HepG2 (cell line): Measurements from ENCODE around the gene SPRN. TPM values are rescaled to one million over a fixed set of nuclear protein-coding genes. Genes with fewer than 3 reads are reported as not detected.

Experiments
- ATAC-seq: fragments of 200-7000 bp; cut with Tn5 transposase; 3 replicates; pipeline ENCODE4 v1.9.1; 2020; ENCODE audit warnings: mild to moderate bottlenecking, moderate library complexity
- BruUV-seq: library from RNA; stranded (reverse); fragments of 400-500 nt; replicated peaks from 2 replicates; lab custom pipeline; 2021; lab: Mats Ljungman, UMichigan
- CTCF ChIA-PET: fragments of 300-600 bp; formaldehyde crosslinking; extraction: SDS; loops from one replicate; lab custom pipeline; 2021; ENCODE audit warnings: low total read pairs, inconsistent platforms, low intra/inter-chr PET ratio; lab: Yijun Ruan, JAX
- POLR2A ChIA-PET: fragments of 350-600 bp; sonication (Branson Sonifier 250); formaldehyde crosslinking; loops from one replicate; lab custom pipeline; 2020; ENCODE audit warnings: antibody characterized with exemption, inconsistent platforms; lab: Yijun Ruan, JAX
- DNase-seq: peaks from one replicate; pipeline ENCODE4 v3.0.0-alpha.2; 2015; ENCODE audit warnings: low spot score
- FAIRE-seq: peaks from 3 replicates; lab custom pipeline; 2011; peaks lifted over from hg19 to GRCh38; lab: Jason Lieb, UNC
- H2AFZ ChIP-seq: one replicate; pipeline ENCODE4 v1.6.1; 2011; ENCODE audit warnings: low read length, inconsistent platforms
- H3K27ac ChIP-seq: fragments of 300-600 bp; 3 replicates; pipeline ENCODE4 v1.8.0; 2011; ENCODE audit warnings: mixed run types, mild to moderate bottlenecking, mixed read lengths, low read length, inconsistent platforms; ENCODE audit not compliant: insufficient read depth; ENCODE audit errors: extremely low read length
- H3K27me3 ChIP-seq, 2 experiments: fragments of 200-600 bp in 1 of 2; 2 replicates in 1 of 2; 3 replicates in 1 of 2; pipeline versions ENCODE4 v1.6.0 to v1.8.0; 2011; ENCODE audit warnings: low read length in 2 of 2, mild to moderate bottlenecking in 2 of 2, moderate library complexity in 2 of 2, inconsistent platforms in 1 of 2; ENCODE audit not compliant: insufficient read depth in 2 of 2, control insufficient read depth in 1 of 2
- H3K36me3 ChIP-seq, 2 experiments: fragments of 200-600 bp in 1 of 2; replicated peaks in 1 of 2; 2 replicates in 1 of 2; 3 replicates in 1 of 2; pipeline versions ENCODE4 v1.5.1 to v1.8.0; 2011; ENCODE audit warnings: low read length in 2 of 2, inconsistent platforms in 1 of 2; ENCODE audit not compliant: insufficient read depth in 2 of 2, control insufficient read depth in 1 of 2
- H3K4me1 ChIP-seq: 2 replicates; pipeline ENCODE4 v1.5.1; 2012; ENCODE audit warnings: low read length, inconsistent platforms; ENCODE audit not compliant: insufficient read depth
- H3K4me2 ChIP-seq: 2 replicates; pipeline ENCODE4 v1.6.0; 2011; ENCODE audit warnings: low read depth, low read length, inconsistent platforms
- H3K4me3 ChIP-seq, 3 experiments: fragments of 200-600 bp in 1 of 3; sonication (generic), shearing (Covaris generic) in 1 of 3; replicated peaks in 1 of 3; 2 replicates each; pipeline ENCODE4 v1.5.1; 2011 to 2016; ENCODE audit warnings: low read length in 3 of 3, inconsistent platforms in 2 of 3, low read depth in 2 of 3, mild to moderate bottlenecking in 2 of 3, control low read depth in 1 of 3, mixed read lengths in 1 of 3; ENCODE audit not compliant: insufficient read depth in 1 of 3
- H3K79me2 ChIP-seq: one replicate; pipeline ENCODE4 v1.6.1; 2011; ENCODE audit warnings: low read length, inconsistent platforms; ENCODE audit not compliant: insufficient read depth
- H3K9ac ChIP-seq: 2 replicates; pipeline ENCODE4 v1.6.0; 2011; ENCODE audit warnings: mild to moderate bottlenecking, low read depth, low read length, inconsistent platforms; ENCODE audit not compliant: insufficient read depth
- H3K9me3 ChIP-seq: 2 replicates; pipeline ENCODE4 v1.5.1; 2012; ENCODE audit warnings: mild to moderate bottlenecking, low read length
- H4K20me1 ChIP-seq: 2 replicates; pipeline ENCODE4 v1.6.0; 2011; ENCODE audit warnings: inconsistent platforms, mild to moderate bottlenecking, low read length, moderate library complexity; ENCODE audit not compliant: insufficient read depth
- AHR ChIP-seq: IDR thresholded peaks from 2 replicates; pipeline ENCODE4 v1.6.1; 2018; ENCODE audit warnings: missing genetic modification reagents, missing compliant biosample characterization
- EP300 ChIP-seq, 3 experiments: sonication (generic) in 1 of 3; formaldehyde crosslinking in 1 of 3; IDR thresholded peaks; 2 replicates each; pipeline versions ENCODE4 v1.5.1 to v1.6.1; 2011 to 2020; ENCODE audit warnings: low read depth in 2 of 3, low read length in 2 of 3, borderline replicate concordance in 1 of 3, improper control_type of control experiment in 1 of 3, mild to moderate bottlenecking in 1 of 3, missing genetic modification reagents in 1 of 3, moderate library complexity in 1 of 3
- FOXJ3 ChIP-seq: sonication (generic); formaldehyde crosslinking; IDR thresholded peaks from 2 replicates; pipeline ENCODE4 v1.4.0; 2020; ENCODE audit warnings: missing genetic modification reagents, mild to moderate bottlenecking, borderline replicate concordance
- FOXO1 ChIP-seq: sonication (generic); formaldehyde crosslinking; IDR thresholded peaks from 2 replicates; pipeline ENCODE4 v1.4.0; 2020; ENCODE audit warnings: missing genetic modification reagents
- HNF4A ChIP-seq: sonication (generic); formaldehyde crosslinking; IDR thresholded peaks from 2 replicates; pipeline ENCODE4 v1.4.0; 2020; ENCODE audit warnings: missing genetic modification reagents
- HNF4G ChIP-seq, 2 experiments: sonication (generic) in 1 of 2; formaldehyde crosslinking in 1 of 2; IDR thresholded peaks; 2 replicates each; pipeline versions ENCODE4 v1.4.0 to v1.6.1; 2011 to 2020; ENCODE audit warnings: borderline replicate concordance in 2 of 2, low read depth in 2 of 2, mild to moderate bottlenecking in 2 of 2, low read length in 1 of 2, missing genetic modification reagents in 1 of 2, moderate library complexity in 1 of 2
- NCOR1 ChIP-seq: fragments of 200-600 bp; sonication (generic); IDR thresholded peaks from 2 replicates; pipeline ENCODE4 v1.7.0; 2017; ENCODE audit warnings: antibody characterized with exemption, low read length, borderline replicate concordance
- PATZ1 ChIP-seq: sonication (generic); formaldehyde crosslinking; IDR thresholded peaks from 2 replicates; pipeline ENCODE4 v1.4.0; 2020; ENCODE audit warnings: missing genetic modification reagents
- PAXIP1 ChIP-seq: sonication (generic); formaldehyde crosslinking; conservative IDR thresholded peaks from 2 replicates; pipeline ENCODE4 v1.4.0; 2020; ENCODE audit warnings: mild to moderate bottlenecking, missing genetic modification reagents, moderate library complexity
- SALL1 ChIP-seq: sonication (generic); formaldehyde crosslinking; IDR thresholded peaks from 2 replicates; pipeline ENCODE4 v1.8.0; 2022; ENCODE audit warnings: mild to moderate bottlenecking, missing genetic modification reagents
- TRIM24 ChIP-seq: sonication (generic); formaldehyde crosslinking; IDR thresholded peaks from 2 replicates; pipeline ENCODE4 v1.8.0; 2022; ENCODE audit warnings: mild to moderate bottlenecking, missing genetic modification reagents
- ZNF282 ChIP-seq: fragments of 450-650 bp; IDR thresholded peaks from 2 replicates; pipeline ENCODE4 v1.6.1; 2018; ENCODE audit not compliant: partially characterized antibody
- WGBS: methylation state at CpG from one replicate; pipeline ENCODE4 v1.1.6; 2017; ENCODE audit warnings: low lambda C conversion rate; 5-methylcytosine and 5-hydroxymethylcytosine counted together
- in situ Hi-C: cut with HindIII; loops from 2 replicates; pipeline ENCODE4 v1.10.0; 2017; ENCODE audit warnings: low pct_unique_long_range_greater_than_20kb; ENCODE audit not compliant: extremely low pct_ligation_motif_present
- intact Hi-C: fragments of 100-400 bp; cut with micrococcal nuclease; formaldehyde crosslinking; loops from one replicate; pipeline ENCODE4 v1.10.0; 2022; ENCODE audit not compliant: unreplicated experiment
- polyA plus RNA-seq, 8 experiments: library from polyadenylated mRNA; depleted of rRNA in 3 of 8; stranded (reverse) in 7 of 8; unstranded in 1 of 8; fragments of >200 nt; fragmentation: Illumina TruSeq in 4 of 8; extraction: Trizol in 4 of 8; gene quantifications; 2 replicates each; pipeline versions ENCODE4 v1.2.1 to v1.2.3, GENCODE V29; 2011 to 2016; ENCODE audit warnings: low read depth in 4 of 8, missing spikeins in 1 of 8, mixed read lengths in 1 of 8; ENCODE audit not compliant: insufficient read depth in 1 of 8
- total RNA-seq, 5 experiments: library from RNA; depleted of rRNA; stranded (reverse); fragments of >200 nt; fragmentation: Illumina TruSeq; extraction: Trizol; gene quantifications; 2 replicates each; pipeline ENCODE4 v1.2.3, GENCODE V29; 2016; ENCODE audit warnings: low read depth in 1 of 5
- TF ChIP-seq, protein P1 (sequence below): sonication (generic); formaldehyde crosslinking; IDR thresholded peaks from 2 replicates; pipeline ENCODE4 v1.9.0; 2021; ENCODE audit warnings: missing genetic modification reagents, borderline replicate concordance

The SPRN gene
- total and polyA plus RNA-seq, 2 of the 13 experiments (the other 11 are each of a cell fraction or from before 2014, with no cell fraction given): not detected

GRCh38 chr10:133471300-133472109, 47.1 kb upstream of the SPRN start:
- no TSS peak for BruUV-seq
- WGBS: 23% methylated on average over 5 of the region's 7 CpGs
- no peak for FAIRE-seq
- Histone ChIP-seq H3K9ac (no peak overlapping the region), H3K9me3 (no peaks in the 10 kb centered on the region), H3K4me3 (no peak overlapping the region), H2AFZ (no peak overlapping the region), H4K20me1 (no peaks in the 10 kb centered on the region), H3K4me1 (peaks cover 12% of the 10 kb centered on the region), H3K79me2 (no peaks in the 10 kb centered on the region), H3K4me2 (peak overlapping the region; percentile 0; the same call in 1 of the 2 replicates), H3K27ac (no peak overlapping the region), H3K36me3 (no peaks in the 10 kb centered on the region), H3K27me3 (peaks cover 0 to 23% of the 10 kb centered on the region in 2 experiments; a peak in 3 of 5 replicates)
- DNase-seq: peak; percentile 5
- ChIA-PET CTCF (no interaction called here), POLR2A (no interaction called here)
- intact Hi-C loops: no loop called here
- in situ Hi-C loops: no loop called here
- ATAC-seq: peak; percentile 58; the same call in 2 of the 3 replicates
- TF ChIP-seq PAXIP1 (CRISPR knock-in tag): peak; percentile 45; the same call in 1 of the 2 replicates
- 0 out of 4 replicates have a peak, but pooled peaks of 1 of the 2 experiments have one; percentile 4 for TF ChIP-seq EP300 (IDR thresholded peaks at IDR 0.05; ENCODE audit: low read depth in 2 of 2, low read length in 2 of 2)
- TF ChIP-seq EP300 (CRISPR knock-in tag; IDR thresholded peaks at IDR 0.05; ENCODE audit: borderline replicate concordance): no peak
- TF ChIP-seq ZNF282: no peak
- peak; percentile 82 for TF ChIP-seq HNF4A
- TF ChIP-seq, protein P1, sequence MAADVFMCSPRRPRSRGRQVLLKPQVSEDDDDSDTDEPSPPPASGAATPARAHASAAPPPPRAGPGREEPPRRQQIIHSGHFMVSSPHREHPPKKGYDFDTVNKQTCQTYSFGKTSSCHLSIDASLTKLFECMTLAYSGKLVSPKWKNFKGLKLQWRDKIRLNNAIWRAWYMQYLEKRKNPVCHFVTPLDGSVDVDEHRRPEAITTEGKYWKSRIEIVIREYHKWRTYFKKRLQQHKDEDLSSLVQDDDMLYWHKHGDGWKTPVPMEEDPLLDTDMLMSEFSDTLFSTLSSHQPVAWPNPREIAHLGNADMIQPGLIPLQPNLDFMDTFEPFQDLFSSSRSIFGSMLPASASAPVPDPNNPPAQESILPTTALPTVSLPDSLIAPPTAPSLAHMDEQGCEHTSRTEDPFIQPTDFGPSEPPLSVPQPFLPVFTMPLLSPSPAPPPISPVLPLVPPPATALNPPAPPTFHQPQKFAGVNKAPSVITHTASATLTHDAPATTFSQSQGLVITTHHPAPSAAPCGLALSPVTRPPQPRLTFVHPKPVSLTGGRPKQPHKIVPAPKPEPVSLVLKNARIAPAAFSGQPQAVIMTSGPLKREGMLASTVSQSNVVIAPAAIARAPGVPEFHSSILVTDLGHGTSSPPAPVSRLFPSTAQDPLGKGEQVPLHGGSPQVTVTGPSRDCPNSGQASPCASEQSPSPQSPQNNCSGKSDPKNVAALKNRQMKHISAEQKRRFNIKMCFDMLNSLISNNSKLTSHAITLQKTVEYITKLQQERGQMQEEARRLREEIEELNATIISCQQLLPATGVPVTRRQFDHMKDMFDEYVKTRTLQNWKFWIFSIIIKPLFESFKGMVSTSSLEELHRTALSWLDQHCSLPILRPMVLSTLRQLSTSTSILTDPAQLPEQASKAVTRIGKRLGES: no peak
- TF ChIP-seq TRIM24 (CRISPR knock-in tag): 0 out of 2 replicates have a peak, but pooled peaks have one; percentile 67
- TF ChIP-seq SALL1 (CRISPR knock-in tag): peak; percentile 37; the same call in 1 of the 2 replicates
- TF ChIP-seq AHR (CRISPR knock-in tag): no peak
- no peak for TF ChIP-seq FOXJ3 (CRISPR knock-in tag)
- peak; percentile 57 for TF ChIP-seq HNF4G (IDR thresholded peaks at IDR 0.05; ENCODE audit: borderline replicate concordance, low read depth, low read length)
- TF ChIP-seq HNF4G (CRISPR knock-in tag; IDR thresholded peaks at IDR 0.05; ENCODE audit: borderline replicate concordance, low read depth): no peak
- peak; percentile 48; the same call in 1 of the 2 replicates for TF ChIP-seq NCOR1
- peak; percentile 78 for TF ChIP-seq PATZ1 (CRISPR knock-in tag)
- TF ChIP-seq FOXO1: no peak
